Mammary epithelial cell (primary cell): ENCODE measurements around the gene GINS1.

Experiments
- CTCF ChIP-seq, 2 donors: IDR thresholded peaks in 1 of 2; conservative IDR thresholded peaks in 1 of 2; 2 replicates each; pipeline ENCODE4 v1.5.1; 2011 to 2012; ENCODE audit warnings: inconsistent platforms in 2 of 2, low read length in 2 of 2, mild to moderate bottlenecking in 2 of 2, control low read depth in 1 of 2, low read depth in 1 of 2; ENCODE audit not compliant: insufficient read depth in 1 of 2; ENCODE audit errors: extremely low read depth in 1 of 2
- EZH2 ChIP-seq: IDR thresholded peaks from 2 replicates; pipeline ENCODE4 v1.6.1; 2012; ENCODE audit warnings: low read length, inconsistent platforms, borderline replicate concordance

- TF ChIP-seq CTCF (conservative IDR thresholded peaks at IDR 0.05 in 1 of 2, IDR thresholded peaks at IDR 0.05 in 1 of 2; ENCODE audit: extremely low read depth in 1 of 2, insufficient read depth in 1 of 2, low read depth in 1 of 2, low read length in 2 of 2) (no peak), EZH2 (no peak)
These were observed 4.9 kb upstream of the GINS1 start for GRCh38 chr20:25402583-25402982.
